ENCODE measurements around the gene MESD.

DNA sequence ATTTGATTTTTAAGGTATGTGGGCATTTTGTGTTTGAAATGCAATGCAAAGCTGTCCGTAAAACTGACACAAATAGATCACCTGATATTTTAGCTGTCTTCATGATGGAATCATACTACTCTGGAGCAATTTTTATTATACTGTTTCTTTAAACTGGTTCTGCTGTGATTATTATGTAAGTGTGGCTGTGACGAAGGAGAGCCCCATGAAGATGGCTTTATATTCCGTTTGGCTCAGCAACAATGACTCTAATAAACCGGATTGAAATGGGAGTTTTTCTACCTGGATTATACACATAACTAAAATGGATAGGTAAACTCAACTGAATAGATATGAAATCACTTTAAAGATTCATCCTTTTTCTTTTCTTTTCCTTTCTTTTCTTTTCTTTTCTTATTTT lies 20.5 kb upstream of the MESD start:
- TF ChIP-seq, protein P1, sequence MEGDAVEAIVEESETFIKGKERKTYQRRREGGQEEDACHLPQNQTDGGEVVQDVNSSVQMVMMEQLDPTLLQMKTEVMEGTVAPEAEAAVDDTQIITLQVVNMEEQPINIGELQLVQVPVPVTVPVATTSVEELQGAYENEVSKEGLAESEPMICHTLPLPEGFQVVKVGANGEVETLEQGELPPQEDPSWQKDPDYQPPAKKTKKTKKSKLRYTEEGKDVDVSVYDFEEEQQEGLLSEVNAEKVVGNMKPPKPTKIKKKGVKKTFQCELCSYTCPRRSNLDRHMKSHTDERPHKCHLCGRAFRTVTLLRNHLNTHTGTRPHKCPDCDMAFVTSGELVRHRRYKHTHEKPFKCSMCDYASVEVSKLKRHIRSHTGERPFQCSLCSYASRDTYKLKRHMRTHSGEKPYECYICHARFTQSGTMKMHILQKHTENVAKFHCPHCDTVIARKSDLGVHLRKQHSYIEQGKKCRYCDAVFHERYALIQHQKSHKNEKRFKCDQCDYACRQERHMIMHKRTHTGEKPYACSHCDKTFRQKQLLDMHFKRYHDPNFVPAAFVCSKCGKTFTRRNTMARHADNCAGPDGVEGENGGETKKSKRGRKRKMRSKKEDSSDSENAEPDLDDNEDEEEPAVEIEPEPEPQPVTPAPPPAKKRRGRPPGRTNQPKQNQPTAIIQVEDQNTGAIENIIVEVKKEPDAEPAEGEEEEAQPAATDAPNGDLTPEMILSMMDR (IDR thresholded peaks at IDR 0.05), result no peak
- TF ChIP-seq, protein P2, sequence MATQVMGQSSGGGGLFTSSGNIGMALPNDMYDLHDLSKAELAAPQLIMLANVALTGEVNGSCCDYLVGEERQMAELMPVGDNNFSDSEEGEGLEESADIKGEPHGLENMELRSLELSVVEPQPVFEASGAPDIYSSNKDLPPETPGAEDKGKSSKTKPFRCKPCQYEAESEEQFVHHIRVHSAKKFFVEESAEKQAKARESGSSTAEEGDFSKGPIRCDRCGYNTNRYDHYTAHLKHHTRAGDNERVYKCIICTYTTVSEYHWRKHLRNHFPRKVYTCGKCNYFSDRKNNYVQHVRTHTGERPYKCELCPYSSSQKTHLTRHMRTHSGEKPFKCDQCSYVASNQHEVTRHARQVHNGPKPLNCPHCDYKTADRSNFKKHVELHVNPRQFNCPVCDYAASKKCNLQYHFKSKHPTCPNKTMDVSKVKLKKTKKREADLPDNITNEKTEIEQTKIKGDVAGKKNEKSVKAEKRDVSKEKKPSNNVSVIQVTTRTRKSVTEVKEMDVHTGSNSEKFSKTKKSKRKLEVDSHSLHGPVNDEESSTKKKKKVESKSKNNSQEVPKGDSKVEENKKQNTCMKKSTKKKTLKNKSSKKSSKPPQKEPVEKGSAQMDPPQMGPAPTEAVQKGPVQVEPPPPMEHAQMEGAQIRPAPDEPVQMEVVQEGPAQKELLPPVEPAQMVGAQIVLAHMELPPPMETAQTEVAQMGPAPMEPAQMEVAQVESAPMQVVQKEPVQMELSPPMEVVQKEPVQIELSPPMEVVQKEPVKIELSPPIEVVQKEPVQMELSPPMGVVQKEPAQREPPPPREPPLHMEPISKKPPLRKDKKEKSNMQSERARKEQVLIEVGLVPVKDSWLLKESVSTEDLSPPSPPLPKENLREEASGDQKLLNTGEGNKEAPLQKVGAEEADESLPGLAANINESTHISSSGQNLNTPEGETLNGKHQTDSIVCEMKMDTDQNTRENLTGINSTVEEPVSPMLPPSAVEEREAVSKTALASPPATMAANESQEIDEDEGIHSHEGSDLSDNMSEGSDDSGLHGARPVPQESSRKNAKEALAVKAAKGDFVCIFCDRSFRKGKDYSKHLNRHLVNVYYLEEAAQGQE (IDR thresholded peaks at IDR 0.05; ENCODE audit: insufficient read depth in 1 of 2, low read depth in 2 of 2, low read length in 1 of 2), result no peak
- TF ChIP-seq SIN3A (IDR thresholded peaks at IDR 0.05; ENCODE audit: borderline replicate concordance, insufficient read depth, low read depth, low read length), result no peak
- TF ChIP-seq POLR2AphosphoS5 (IDR thresholded peaks at IDR 0.05; ENCODE audit: low read depth, low read length), result no peak
